Stimulated activated CD4-positive, alpha-beta T cell treated with anti-CD3 and anti-CD28 coated beads, TNF-alpha, amount 100 ng/mL, for 48 hours (primary cell): Measurements from ENCODE around the gene ZNF445.
"Not testable (repeated sequence)": the region's sequence is repeated elsewhere in the genome, so short reads cannot be mapped to it uniquely, and the experiment has no call there.

Experiments
- DNase-seq, 3 donors: peaks; one replicate each; pipeline ENCODE4 v3.0.0-alpha.2; 2020; ENCODE audit warnings: low read depth in 3 of 3

ZNF445 gene

GRCh38 chr3:44477312-44478030 lies at the start of gene ZNF445:
Gene ZNF445 (minus strand): TSS chr3:44477670. CDS start chr3:44455549, 22,121 bp downstream.
- peak; percentile 47 to 65 (median 56) for DNase-seq

- DNase-seq: no peak
These were observed 47.6 kb upstream of the ZNF445 start for GRCh38 chr3:44525060-44525459.

- DNase-seq: no peak
These were observed 45.0 kb upstream of the ZNF445 start for GRCh38 chr3:44522494-44522933.

- no peak for DNase-seq
These were observed 44.3 kb upstream of the ZNF445 start for GRCh38 chr3:44521721-44522120.

GRCh38 chr3:44518782-44519156 lies 41.3 kb upstream of the ZNF445 start:
- no peak for DNase-seq

- no peak for DNase-seq
These were observed 38.8 kb upstream of the ZNF445 start for GRCh38 chr3:44516230-44516629.

- no peak for DNase-seq
These were observed 36.0 kb upstream of the ZNF445 start for GRCh38 chr3:44513513-44513912.

GRCh38 chr3:44511238-44511566 lies 33.7 kb upstream of the ZNF445 start:
- DNase-seq: no peak

GRCh38 chr3:44510000-44510368 lies 32.5 kb upstream of the ZNF445 start:
- no peak for DNase-seq

GRCh38 chr3:44509393-44509921 lies 32.0 kb upstream of the ZNF445 start:
- DNase-seq: no peak

- no peak for DNase-seq
These were observed 29.5 kb upstream of the ZNF445 start for GRCh38 chr3:44506961-44507360.

GRCh38 chr3:44506556-44506955 lies 29.1 kb upstream of the ZNF445 start:
- DNase-seq: no peak

GRCh38 chr3:44504566-44504965 lies 27.1 kb upstream of the ZNF445 start:
- DNase-seq: no peak

GRCh38 chr3:44503178-44503577 lies 25.7 kb upstream of the ZNF445 start:
- not testable (repeated sequence) for DNase-seq

GRCh38 chr3:44501971-44502370 lies 24.5 kb upstream of the ZNF445 start:
- no peak for DNase-seq

GRCh38 chr3:44499899-44500168 lies 22.4 kb upstream of the ZNF445 start:
- DNase-seq: not testable (repeated sequence)

GRCh38 chr3:44499149-44499898 lies 21.9 kb upstream of the ZNF445 start:
- no peak for DNase-seq

- no peak for DNase-seq
These were observed 18.4 kb upstream of the ZNF445 start for GRCh38 chr3:44495636-44496415.

GRCh38 chr3:44492496-44492895 lies 15.0 kb upstream of the ZNF445 start:
- no peak for DNase-seq

GRCh38 chr3:44482721-44483120 lies 5.3 kb upstream of the ZNF445 start:
- DNase-seq: no peak

GRCh38 chr3:44478606-44479094 lies 1.2 kb upstream of the ZNF445 start:
- no peak for DNase-seq

GRCh38 chr3:44478055-44478468 lies 592 bp upstream of the ZNF445 start:
- DNase-seq: no peak

- no peak for DNase-seq
These were observed 533 bp downstream of the ZNF445 start for GRCh38 chr3:44476963-44477311.
